GM19193 (cell line): ENCODE results near the gene PAIP2B.

Source experiments
- POLR2A ChIP-seq: IDR thresholded peaks from 4 replicates; pipeline ENCODE4 v1.6.1; 2011; ENCODE audit not compliant: insufficient read depth, insufficient read length; ENCODE audit errors: extremely low read depth

Gene PAIP2B

DNA sequence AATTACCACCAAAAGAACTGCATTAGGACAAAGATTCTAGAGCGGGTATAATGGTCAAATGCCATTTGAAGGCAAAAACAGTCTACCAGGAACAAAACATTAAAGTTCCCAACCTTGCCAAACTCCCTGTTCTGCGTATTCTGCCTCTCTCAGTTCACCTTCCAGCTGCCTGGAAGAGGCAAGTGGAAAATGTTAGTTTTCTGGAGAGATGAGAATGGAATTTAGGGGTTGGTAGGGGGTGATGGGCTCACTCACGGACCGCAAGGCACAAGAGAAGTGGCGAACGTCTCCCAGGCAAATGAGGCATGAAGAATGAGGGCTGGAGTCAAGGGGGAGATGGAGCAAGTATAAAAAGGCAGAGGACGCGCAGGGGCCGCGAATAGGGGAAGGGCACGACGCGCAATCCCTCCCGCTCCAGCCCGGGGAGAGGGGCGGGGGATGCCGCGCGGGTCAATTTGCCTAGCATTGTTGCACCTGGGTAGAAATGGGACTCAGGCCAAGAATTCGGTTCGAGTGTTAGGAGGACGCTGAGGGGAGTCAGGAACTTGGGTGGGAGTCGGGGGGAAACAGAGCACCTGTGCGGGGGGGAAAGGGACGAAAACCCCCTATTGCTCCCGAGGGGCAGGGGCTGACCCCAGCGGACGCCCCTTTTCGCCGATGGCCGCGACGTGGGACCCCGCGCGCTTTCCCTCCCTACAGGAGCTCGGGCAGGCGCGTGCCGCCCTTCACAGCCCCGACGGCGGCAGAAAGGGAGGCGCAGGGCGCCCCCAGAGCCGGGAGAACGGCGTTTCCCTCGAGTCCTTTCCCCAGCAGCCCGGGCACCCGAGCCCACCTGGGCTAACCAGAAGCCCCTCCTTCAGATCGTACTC, 573 bp downstream of the PAIP2B start:
- TF ChIP-seq POLR2A: no peak

DNA sequence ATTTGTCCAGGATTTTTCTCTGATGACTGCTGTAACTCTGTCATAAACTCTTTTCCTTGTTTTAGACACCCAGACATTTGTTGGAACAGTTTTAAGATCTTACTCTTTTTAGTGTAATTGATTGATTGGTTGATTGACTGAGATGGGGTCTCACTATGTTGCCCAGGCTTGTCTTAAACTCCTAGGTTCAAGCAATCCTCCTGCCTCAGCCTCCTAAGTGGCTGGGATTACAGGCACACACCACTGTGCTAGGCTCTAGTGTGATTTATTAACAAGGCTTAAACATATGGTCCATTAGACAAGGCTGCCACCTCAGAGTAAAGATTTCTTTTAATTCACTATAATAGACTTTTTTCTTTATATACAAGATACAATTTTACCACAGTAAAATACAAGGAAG, 2.0 kb downstream of the PAIP2B start:
- TF ChIP-seq POLR2A: no peak

DNA sequence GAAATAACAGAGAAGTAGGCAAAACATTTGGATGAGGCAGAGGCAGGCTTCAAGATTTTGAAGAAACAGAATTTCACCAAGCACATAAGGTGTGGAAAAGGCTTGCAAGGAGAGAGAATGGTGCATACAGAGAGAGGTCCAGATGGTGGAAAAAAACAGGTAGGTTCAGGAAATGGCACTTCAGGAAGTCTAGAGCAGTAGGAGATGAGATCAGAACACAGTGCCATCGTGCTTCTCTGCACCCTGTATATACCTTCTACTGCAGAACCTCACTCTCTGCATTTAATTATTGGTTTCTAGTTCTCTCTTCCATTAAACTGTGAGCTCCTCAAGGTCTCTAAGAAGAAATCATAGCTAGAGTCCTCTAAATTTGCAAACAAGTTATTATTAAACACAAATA, 2.4 kb downstream of the PAIP2B start:
- TF ChIP-seq POLR2A: no peak

DNA sequence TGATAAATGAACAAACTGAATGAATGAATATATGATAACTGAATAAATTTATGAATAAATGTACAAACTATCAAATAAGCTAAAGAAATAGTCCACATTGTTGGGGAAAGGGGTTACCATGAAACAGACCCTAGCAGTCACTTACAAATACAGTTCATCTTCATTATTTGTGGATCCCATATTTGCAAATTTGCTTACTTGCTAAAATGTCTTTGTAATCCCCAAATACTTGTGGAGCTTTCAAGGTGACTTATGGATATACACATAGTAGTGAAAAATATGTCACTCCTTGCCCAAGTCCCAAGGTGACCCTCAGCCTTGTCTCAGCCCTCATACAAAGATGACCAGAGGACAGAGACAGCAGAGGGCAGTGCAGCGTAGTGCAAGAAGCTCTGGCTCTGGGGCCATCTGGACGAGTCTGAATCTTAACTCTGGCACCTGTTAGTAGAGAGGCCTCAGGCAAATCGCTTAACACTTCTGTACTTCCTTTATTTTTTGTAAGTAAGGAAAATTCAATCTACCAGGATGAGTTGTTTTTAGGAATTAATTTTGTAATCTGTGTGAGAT, 3.1 kb downstream of the PAIP2B start:
- TF ChIP-seq POLR2A: no peak

DNA sequence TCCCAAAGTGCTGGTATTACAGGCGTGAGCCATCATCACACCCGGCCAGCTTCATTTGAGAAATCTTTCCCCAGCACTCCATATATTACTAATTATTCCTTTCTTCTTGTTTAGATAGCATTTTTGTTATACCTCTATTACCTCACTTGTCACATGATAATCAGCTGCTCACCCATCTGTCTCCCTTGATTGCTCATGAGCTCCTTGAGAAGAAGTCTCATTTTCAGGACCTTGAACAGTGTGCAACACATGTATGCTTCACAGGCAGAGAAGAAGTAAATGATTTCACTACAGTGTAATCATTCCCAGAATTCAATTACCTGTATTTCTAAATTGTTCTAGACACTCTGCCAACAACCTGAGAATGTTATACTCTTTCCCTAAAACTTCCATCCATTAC, 6.2 kb downstream of the PAIP2B start:
- TF ChIP-seq POLR2A: no peak

DNA sequence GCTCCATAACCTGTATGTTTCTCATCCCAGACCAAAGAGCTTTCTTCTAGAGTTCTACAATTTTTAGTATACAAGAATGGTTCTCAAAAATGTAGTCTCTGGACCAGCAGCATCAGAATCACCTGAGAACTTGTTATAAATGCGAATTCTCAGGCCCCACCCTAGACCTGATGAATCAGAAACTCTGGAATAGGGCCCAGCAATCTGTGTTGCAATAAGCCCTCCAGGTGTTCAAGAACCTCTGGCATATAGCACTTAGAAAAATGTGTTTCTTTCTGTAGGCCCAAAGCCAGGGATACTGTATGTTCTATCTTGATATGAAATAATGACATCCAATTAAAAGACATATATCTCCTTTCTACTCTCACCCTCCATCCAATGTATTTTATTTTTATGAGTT, 10.4 kb downstream of the PAIP2B start:
- TF ChIP-seq POLR2A: no peak

DNA sequence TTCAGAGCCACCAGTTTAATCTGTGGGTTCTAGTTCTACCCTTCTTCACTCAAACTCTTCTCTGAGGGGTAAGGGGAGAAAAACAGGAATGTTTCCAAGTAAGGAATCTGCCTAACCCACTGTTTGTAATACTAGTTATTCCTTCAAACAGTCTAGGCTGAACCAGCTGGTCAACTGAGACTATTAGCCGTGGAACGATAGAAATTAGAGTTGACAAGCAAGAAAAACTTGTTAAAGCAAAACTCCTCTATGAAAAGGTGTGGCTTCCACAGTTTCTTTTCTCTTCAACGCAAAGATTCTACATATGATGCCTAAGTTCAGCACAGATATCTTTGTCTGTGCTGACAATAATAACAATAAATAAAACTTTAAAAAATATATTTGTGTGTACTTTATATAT, 11.5 kb downstream of the PAIP2B start:
- TF ChIP-seq POLR2A: no peak

DNA sequence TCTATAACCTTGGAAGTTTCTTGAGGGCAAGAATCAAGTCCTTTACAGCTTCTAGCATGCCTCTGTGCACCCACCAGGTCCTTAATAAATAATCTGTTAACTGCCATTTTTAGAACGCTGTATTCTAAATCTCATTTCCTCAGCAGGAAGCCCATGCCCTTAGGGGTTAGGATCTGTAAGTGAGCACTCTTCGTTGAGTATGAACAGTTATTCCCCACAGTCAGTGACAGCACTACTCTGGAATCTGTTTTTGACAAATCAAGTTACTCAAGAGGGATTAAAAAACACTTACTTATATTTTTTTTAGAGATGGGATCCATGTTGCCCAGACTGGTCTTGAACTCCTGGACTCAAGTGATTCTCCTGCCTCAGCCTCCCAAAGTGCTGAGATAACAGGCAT, 14.6 kb downstream of the PAIP2B start:
- no peak for TF ChIP-seq POLR2A

DNA sequence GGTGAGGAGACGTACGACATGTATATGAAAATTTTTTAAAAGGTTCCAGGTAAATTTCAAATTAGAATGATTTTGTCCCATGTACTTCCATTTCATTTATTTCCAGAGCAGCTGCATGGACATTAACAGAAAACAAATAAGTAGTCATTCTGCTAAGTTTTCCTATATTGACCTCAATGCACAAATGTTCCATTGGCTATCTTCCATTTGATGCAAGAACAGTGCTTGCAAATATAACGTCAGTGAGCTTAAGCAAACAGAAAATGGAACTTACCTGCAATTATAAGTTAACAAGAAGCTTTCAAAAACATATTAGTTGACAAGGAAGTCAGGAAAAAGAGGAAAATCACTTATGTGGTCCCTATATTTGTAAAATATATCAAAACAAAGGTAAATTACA, 16.6 kb downstream of the PAIP2B start:
- no peak for TF ChIP-seq POLR2A

DNA sequence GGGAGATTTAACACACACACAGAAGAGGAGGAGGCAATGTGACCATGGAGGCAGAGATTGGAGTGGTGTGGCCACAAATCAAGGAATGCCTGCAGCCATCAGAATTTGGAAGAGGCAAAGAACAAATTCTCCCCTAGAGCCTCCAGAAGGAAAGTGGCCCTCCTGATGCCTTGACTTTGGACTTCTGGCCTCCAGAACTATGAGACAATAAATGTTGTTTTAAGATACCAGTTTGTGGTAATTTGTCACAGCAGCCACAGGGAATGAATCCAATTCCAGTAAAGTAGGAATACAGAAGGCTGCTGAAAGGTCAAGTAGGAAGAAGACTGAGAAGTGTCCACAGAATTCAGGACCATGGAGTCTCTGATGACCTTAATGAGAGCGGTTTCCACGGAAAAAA, 18.1 kb downstream of the PAIP2B start:
- TF ChIP-seq POLR2A: no peak

DNA sequence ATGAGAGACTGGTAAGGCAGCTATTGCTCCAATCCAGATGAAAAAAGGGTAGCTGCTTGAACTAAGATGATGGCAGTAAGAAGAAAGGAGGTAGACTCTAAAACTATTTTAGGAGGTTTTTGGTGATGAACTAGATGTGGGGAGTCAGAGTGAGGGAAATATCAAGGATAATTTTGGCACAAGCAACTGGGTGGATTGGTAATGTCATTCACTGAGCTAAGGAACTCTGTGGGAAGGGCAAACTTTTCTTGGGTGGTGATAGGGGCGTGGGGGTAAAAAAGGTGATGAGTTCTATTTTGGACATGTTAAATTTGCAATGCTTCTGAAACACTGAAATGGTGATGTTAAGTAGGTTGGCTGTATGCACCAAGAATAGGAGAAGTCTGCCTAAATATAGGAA, 19.3 kb downstream of the PAIP2B start:
- no peak for TF ChIP-seq POLR2A

DNA sequence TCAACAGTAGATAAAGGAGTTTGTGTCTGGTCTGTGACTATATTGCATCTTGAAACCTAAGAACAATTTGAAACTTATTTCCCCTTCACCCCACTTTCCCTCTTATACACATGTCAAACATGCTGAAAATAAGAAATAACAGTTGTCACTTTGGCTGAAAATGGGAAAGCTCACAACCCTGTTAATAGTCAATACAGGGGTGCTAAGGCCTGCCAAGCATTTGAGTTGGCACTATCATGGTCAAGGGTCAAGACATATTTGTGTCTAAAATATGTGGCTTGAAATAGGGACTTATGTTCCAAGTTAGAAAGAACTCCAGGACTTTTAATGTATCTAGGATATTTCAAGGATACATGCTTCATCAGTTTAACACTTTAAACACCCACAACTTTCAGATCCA, 20.6 kb downstream of the PAIP2B start:
- no peak for TF ChIP-seq POLR2A

DNA sequence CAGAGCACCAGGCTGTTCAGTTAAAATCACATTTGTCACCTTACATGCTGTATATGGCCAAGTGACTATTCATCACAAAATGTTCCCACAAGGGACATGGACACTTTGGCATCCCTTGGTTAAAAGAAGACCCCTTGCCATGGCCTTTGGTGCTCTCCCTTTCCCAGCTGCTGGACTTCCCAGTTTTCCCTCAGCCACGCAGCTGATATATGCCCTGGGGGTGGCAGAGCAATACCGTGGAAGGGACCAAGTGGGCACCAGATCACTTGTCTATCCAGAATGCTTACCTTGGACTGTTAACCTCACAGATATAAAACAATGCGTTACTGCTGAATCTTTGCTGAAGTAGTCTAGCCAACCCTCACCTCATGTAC, 35.3 kb downstream of the PAIP2B start:
- no peak for TF ChIP-seq POLR2A

DNA sequence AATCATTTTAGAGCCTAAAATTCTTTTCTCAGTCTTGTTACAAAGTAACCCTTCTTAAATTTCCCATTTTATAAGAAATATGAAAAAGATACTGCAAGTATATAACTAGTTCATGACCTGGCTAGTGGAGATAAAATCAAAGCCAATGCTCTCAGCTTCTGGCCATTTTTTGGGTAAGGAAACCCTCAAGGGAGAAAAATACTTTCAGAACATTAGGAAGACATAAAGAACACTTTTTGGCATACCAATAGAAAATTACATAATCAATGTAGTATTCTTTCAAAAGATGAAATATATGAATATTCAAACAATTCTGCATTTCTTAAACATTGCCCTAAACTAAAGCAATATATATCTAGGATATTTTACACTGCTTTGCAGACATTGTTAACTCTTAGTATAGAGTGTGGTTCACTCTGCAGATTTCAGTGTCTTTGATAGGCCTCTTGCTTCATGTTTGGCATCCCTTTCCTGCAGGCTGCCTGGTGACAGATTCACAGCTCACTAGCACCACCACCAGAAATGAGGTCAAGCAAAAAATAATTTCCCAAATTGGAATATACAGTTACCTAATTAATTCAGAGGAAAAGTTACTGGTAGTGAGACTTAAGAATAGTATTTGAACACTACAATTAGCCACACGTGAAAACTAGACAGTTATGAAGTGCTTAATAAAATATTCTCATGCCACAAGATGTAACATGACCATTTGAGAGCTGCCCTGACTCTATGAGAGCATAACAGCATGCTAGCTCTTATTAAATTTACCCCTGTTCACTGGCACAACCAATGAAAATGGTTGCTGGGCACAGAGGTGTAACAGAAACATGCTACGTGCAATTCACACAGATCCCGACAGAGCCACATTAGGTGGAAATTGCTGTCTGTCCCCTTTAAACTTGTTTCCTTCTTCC, 36.0 kb downstream of the PAIP2B start:
- TF ChIP-seq POLR2A: no peak

DNA sequence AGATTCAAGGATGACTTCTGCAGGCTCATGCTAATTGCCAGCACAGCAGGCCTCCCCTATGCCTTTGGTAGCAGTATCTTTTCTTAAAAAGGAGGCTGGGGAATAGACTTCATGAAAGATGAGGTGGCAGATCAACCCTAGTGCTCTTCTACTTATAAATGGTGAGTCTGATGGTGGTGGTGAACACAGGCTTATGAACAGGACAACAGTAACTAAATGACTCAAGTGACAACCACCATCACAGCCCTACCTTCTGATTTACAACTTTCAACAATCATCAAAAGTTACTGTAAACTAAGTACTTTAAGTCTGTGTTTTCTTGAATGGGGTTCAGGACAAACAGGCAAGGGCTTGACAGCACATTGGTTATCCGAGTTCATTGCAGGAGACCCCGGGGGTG, 39.3 kb downstream of the PAIP2B start:
- TF ChIP-seq POLR2A: no peak
